Measurements from ENCODE around the gene PLCH2. TPM values are rescaled to one million over a fixed set of nuclear protein-coding genes. Genes with fewer than 3 reads are reported as not detected.
A peak's percentile ranks its signal among the peaks of the same experiment; 100 is the strongest.

PLCH2 gene
- total and polyA plus RNA-seq, 8 donors = 0.67 to 6.5 (median 3.7) TPM

GRCh38 chr1:2429780-2430591 is 46.1 kb upstream of the PLCH2 start:
- intact Hi-C loops (cut with DNase I) = no loop called here
- peaks cover 0 to 12% of the 10 kb centered on the region in 2 donors for H3K9me3 ChIP-seq
- DNase-seq = no peak
- no peak overlapping the region for H3K27ac ChIP-seq
- no peak for ATAC-seq
- no peaks in the 10 kb centered on the region for H3K36me3 ChIP-seq
- H3K4me1 ChIP-seq = no peaks in the 10 kb centered on the region
- H3K4me3 ChIP-seq = no peak overlapping the region
- peak in 1 of 2 donors; percentile 24 for TF ChIP-seq CTCF (IDR thresholded peaks at IDR 0.05)
- H3K27me3 ChIP-seq = peaks cover 0 to 88% of the 10 kb centered on the region in 2 donors

GRCh38 chr1:2430592-2430973 is 45.5 kb upstream of the PLCH2 start:
- ATAC-seq = no peak

GRCh38 chr1:2431103-2431502 is 45.0 kb upstream of the PLCH2 start:
- no peak overlapping the region for H3K27ac ChIP-seq
- TF ChIP-seq CTCF (IDR thresholded peaks at IDR 0.05) = no peak
- peaks cover 0 to 12% of the 10 kb centered on the region in 2 donors for H3K9me3 ChIP-seq
- no peaks in the 10 kb centered on the region for H3K36me3 ChIP-seq
- no peak for ATAC-seq
- H3K27me3 ChIP-seq = peaks cover 0 to 92% of the 10 kb centered on the region in 2 donors
- intact Hi-C loops (cut with DNase I) = no loop called here
- DNase-seq = no peak
- H3K4me1 ChIP-seq = no peaks in the 10 kb centered on the region
- no peak overlapping the region for H3K4me3 ChIP-seq

More at GRCh38 chr1:2430592-2430973, 45.5 kb upstream of the PLCH2 start:
- H3K9me3 ChIP-seq = peaks cover 0 to 12% of the 10 kb centered on the region in 2 donors
- H3K36me3 ChIP-seq = no peaks in the 10 kb centered on the region
- H3K4me3 ChIP-seq = no peak overlapping the region
- no peaks in the 10 kb centered on the region for H3K4me1 ChIP-seq
- intact Hi-C loops (cut with DNase I) = no loop called here
- no peak overlapping the region for H3K27ac ChIP-seq
- H3K27me3 ChIP-seq = peaks cover 0 to 94% of the 10 kb centered on the region in 2 donors
- no peak for DNase-seq
- TF ChIP-seq CTCF (IDR thresholded peaks at IDR 0.05) = no peak

GRCh38 chr1:2431518-2431917 is 44.6 kb upstream of the PLCH2 start:
- no peak for TF ChIP-seq CTCF (IDR thresholded peaks at IDR 0.05)
- Histone ChIP-seq H3K27ac (no peak overlapping the region), H3K9me3 (peaks cover 0 to 12% of the 10 kb centered on the region in 2 donors), H3K27me3 (peaks cover 0 to 89% of the 10 kb centered on the region in 2 donors), H3K4me1 (no peaks in the 10 kb centered on the region), H3K4me3 (no peak overlapping the region), H3K36me3 (no peaks in the 10 kb centered on the region)
- intact Hi-C loops (cut with DNase I) = no loop called here
- no peak for DNase-seq
- ATAC-seq = no peak

- ATAC-seq = no peak
- no peaks in the 10 kb centered on the region for H3K4me1 ChIP-seq
- H3K36me3 ChIP-seq = no peaks in the 10 kb centered on the region
- peaks cover 0 to 89% of the 10 kb centered on the region in 2 donors for H3K27me3 ChIP-seq
- intact Hi-C loops (cut with DNase I) = no loop called here
- H3K9me3 ChIP-seq = peaks cover 0 to 12% of the 10 kb centered on the region in 2 donors
- DNase-seq = no peak
- no peak overlapping the region for H3K4me3 ChIP-seq
- no peak for TF ChIP-seq CTCF (IDR thresholded peaks at IDR 0.05)
- no peak overlapping the region for H3K27ac ChIP-seq
Measured at GRCh38 chr1:2432441-2432844, 43.6 kb upstream of the PLCH2 start.

All from left lung (tissue), 10 donors.